Endothelial cell of umbilical vein (primary cell): ENCODE results near the gene MRPL17. TPM values are rescaled to one million over a fixed set of nuclear protein-coding genes. Genes with fewer than 3 reads are reported as not detected.

Experiments
- BruUV-seq: library from RNA; stranded (reverse); fragments of 400-500 nt; replicated peaks from 2 replicates; lab custom pipeline; 2021; lab: Mats Ljungman, UMichigan
- CTCF ChIA-PET: fragments of 300-600, 350-600 bp; sonication (Branson Sonifier 250); formaldehyde crosslinking; loops from one replicate; lab custom pipeline; 2021; ENCODE audit warnings: antibody characterized with exemption, inconsistent platforms; lab: Charles Lee
- POLR2A ChIA-PET: fragments of 300-600, 350-600 bp; sonication (Branson Sonifier 250); formaldehyde crosslinking; loops from one replicate; lab custom pipeline; 2021; ENCODE audit warnings: antibody characterized with exemption, inconsistent platforms; lab: Charles Lee
- DNase-seq: peaks from one replicate; pipeline ENCODE4 v3.0.0-alpha.2; 2011; ENCODE audit warnings: low read depth, low spot score
- FAIRE-seq: peaks from 2 replicates; lab custom pipeline; 2011; peaks lifted over from hg19 to GRCh38; lab: Jason Lieb, UNC
- H2AFZ ChIP-seq: 2 replicates; pipeline ENCODE4 v1.6.0; 2012; ENCODE audit warnings: low read depth, low read length, control low read depth, inconsistent platforms
- H3K27ac ChIP-seq: 2 replicates; pipeline ENCODE4 v1.5.1; 2011; ENCODE audit warnings: low read depth, mild to moderate bottlenecking, control low read depth, low read length, moderate library complexity; ENCODE audit not compliant: insufficient read depth
- H3K27me3 ChIP-seq, 2 experiments: 2 replicates each; pipeline versions ENCODE4 v1.6.0 to v1.6.1; 2011; ENCODE audit warnings: low read length in 2 of 2, mixed read lengths in 1 of 2; ENCODE audit not compliant: control insufficient read depth in 2 of 2, insufficient read depth in 2 of 2
- H3K36me3 ChIP-seq, 2 experiments: 2 replicates in 1 of 2; 3 replicates in 1 of 2; pipeline ENCODE4 v1.5.1; 2011; ENCODE audit warnings: low read length in 2 of 2, mild to moderate bottlenecking in 1 of 2, moderate library complexity in 1 of 2; ENCODE audit not compliant: control insufficient read depth in 2 of 2, insufficient read depth in 2 of 2; ENCODE audit errors: extremely low read depth in 1 of 2
- H3K4me1 ChIP-seq: 3 replicates; pipeline ENCODE4 v1.5.1; 2011; ENCODE audit warnings: mild to moderate bottlenecking, low read length; ENCODE audit not compliant: control insufficient read depth, insufficient read depth; ENCODE audit errors: extremely low read depth
- H3K4me2 ChIP-seq: 2 replicates; pipeline ENCODE4 v1.6.1; 2011; ENCODE audit warnings: low read length, control low read depth, mixed read lengths; ENCODE audit not compliant: insufficient read depth
- H3K4me3 ChIP-seq, 3 experiments: fragments of 200-600 bp in 1 of 3; sonication (generic), shearing (Covaris generic) in 1 of 3; replicated peaks in 1 of 3; 2 replicates each; pipeline ENCODE4 v1.5.1; 2011 to 2016; ENCODE audit warnings: control low read depth in 3 of 3, low read length in 3 of 3, mild to moderate bottlenecking in 2 of 3, inconsistent platforms in 1 of 3, low read depth in 1 of 3, moderate library complexity in 1 of 3; ENCODE audit not compliant: insufficient read depth in 1 of 3
- H3K79me2 ChIP-seq: 2 replicates; pipeline ENCODE4 v1.6.0; 2012; ENCODE audit warnings: low read length, inconsistent platforms; ENCODE audit not compliant: control insufficient read depth, insufficient read depth
- H3K9ac ChIP-seq: replicated peaks from 2 replicates; pipeline ENCODE3; 2011; ENCODE audit warnings: low read length, control low read depth; ENCODE audit not compliant: insufficient read depth; ENCODE audit errors: extremely low read depth
- H3K9me1 ChIP-seq: replicated peaks from 3 replicates; pipeline ENCODE4 v1.6.0; 2011; ENCODE audit warnings: mild to moderate bottlenecking, low read length; ENCODE audit not compliant: control insufficient read depth, insufficient read depth; ENCODE audit errors: extremely low read depth
- H3K9me3 ChIP-seq: replicated peaks from 2 replicates; pipeline ENCODE4 v1.5.1; 2012; ENCODE audit warnings: low read length, inconsistent platforms; ENCODE audit not compliant: control insufficient read depth, insufficient read depth
- H4K20me1 ChIP-seq: replicated peaks from 2 replicates; pipeline ENCODE3; 2011; ENCODE audit warnings: mild to moderate bottlenecking, low read length; ENCODE audit not compliant: control insufficient read depth, insufficient read depth; ENCODE audit errors: extremely low read depth
- EZH2 ChIP-seq: IDR thresholded peaks from 2 replicates; pipeline ENCODE4 v1.6.1; 2012; ENCODE audit warnings: borderline replicate concordance, low read depth, mild to moderate bottlenecking, moderate library complexity, low read length, inconsistent platforms; ENCODE audit not compliant: severe bottlenecking
- FOS ChIP-seq: IDR thresholded peaks from 2 replicates; pipeline ENCODE4 v1.6.1; 2011; ENCODE audit warnings: mild to moderate bottlenecking, low read length, moderate library complexity, borderline replicate concordance; ENCODE audit not compliant: insufficient read depth
- GATA2 ChIP-seq: IDR thresholded peaks from 2 replicates; pipeline ENCODE4 v1.7.0; 2011; ENCODE audit warnings: low read depth, mild to moderate bottlenecking, moderate library complexity, mixed read lengths, low read length; ENCODE audit not compliant: insufficient read length, insufficient read depth
- JUN ChIP-seq: IDR thresholded peaks from 2 replicates; pipeline ENCODE4 v1.6.1; 2011; ENCODE audit warnings: borderline replicate concordance, low read depth; ENCODE audit not compliant: insufficient read length, insufficient read depth
- MYC ChIP-seq: IDR thresholded peaks from one replicate; pipeline ENCODE4 v1.6.1; 2011; ENCODE audit warnings: mild to moderate bottlenecking, low read depth, low read length
- POLR2A ChIP-seq: IDR thresholded peaks from 2 replicates; pipeline ENCODE4 v1.6.1; 2012; ENCODE audit warnings: low read depth, mild to moderate bottlenecking, control low read depth, low read length
- POLR2AphosphoS5 ChIP-seq: IDR thresholded peaks from 2 replicates; pipeline ENCODE4 v1.6.1; 2012; ENCODE audit warnings: low read depth, mild to moderate bottlenecking, control low read depth, low read length, moderate library complexity; ENCODE audit not compliant: insufficient read depth
- dilution Hi-C: fragments of 300-500 bp; cut with MboI; formaldehyde crosslinking; loops from one replicate; pipeline ENCODE4 v1.15.0; 2019; ENCODE audit warnings: low sequenced_read_pairs; ENCODE audit not compliant: extremely low pct_ligation_motif_present
- intact Hi-C: fragments of 100-400 bp; cut with micrococcal nuclease; formaldehyde crosslinking; loops from one replicate; pipeline ENCODE4 v1.10.0; 2022
- polyA plus RNA-seq, 4 experiments: library from polyadenylated mRNA; depleted of rRNA in 3 of 4; stranded (reverse) in 3 of 4; unstranded in 1 of 4; fragments of >200 nt; gene quantifications; 2 replicates each; pipeline versions ENCODE4 v1.2.1 to v1.2.3, GENCODE V29; 2011 to 2012; ENCODE audit warnings: missing spikeins in 1 of 4
- total RNA-seq: library from RNA; stranded (reverse); gene quantifications from 2 replicates; pipeline ENCODE4 v1.2.3, GENCODE V29; 2021
- TF ChIP-seq, protein P1 (sequence below): IDR thresholded peaks from 2 replicates; pipeline ENCODE4 v1.6.1; 2011; ENCODE audit not compliant: insufficient read depth, insufficient read length
- TF ChIP-seq, protein P2 (sequence below), 2 donors: IDR thresholded peaks; 1 replicate in 1 of 2; 2 replicates in 1 of 2; pipeline ENCODE4 v1.5.1; 2011; ENCODE audit warnings: low read length in 2 of 2, mild to moderate bottlenecking in 2 of 2, moderate library complexity in 2 of 2, control low read depth in 1 of 2, inconsistent platforms in 1 of 2, low read depth in 1 of 2; ENCODE audit not compliant: insufficient read depth in 1 of 2; ENCODE audit errors: extremely low read depth in 1 of 2

MRPL17 gene
- total and polyA plus RNA-seq, 2 donors (not counting 3 experiments of a cell fraction or from before 2014, with no cell fraction given) = 67.6 to 87.2 TPM

DNA sequence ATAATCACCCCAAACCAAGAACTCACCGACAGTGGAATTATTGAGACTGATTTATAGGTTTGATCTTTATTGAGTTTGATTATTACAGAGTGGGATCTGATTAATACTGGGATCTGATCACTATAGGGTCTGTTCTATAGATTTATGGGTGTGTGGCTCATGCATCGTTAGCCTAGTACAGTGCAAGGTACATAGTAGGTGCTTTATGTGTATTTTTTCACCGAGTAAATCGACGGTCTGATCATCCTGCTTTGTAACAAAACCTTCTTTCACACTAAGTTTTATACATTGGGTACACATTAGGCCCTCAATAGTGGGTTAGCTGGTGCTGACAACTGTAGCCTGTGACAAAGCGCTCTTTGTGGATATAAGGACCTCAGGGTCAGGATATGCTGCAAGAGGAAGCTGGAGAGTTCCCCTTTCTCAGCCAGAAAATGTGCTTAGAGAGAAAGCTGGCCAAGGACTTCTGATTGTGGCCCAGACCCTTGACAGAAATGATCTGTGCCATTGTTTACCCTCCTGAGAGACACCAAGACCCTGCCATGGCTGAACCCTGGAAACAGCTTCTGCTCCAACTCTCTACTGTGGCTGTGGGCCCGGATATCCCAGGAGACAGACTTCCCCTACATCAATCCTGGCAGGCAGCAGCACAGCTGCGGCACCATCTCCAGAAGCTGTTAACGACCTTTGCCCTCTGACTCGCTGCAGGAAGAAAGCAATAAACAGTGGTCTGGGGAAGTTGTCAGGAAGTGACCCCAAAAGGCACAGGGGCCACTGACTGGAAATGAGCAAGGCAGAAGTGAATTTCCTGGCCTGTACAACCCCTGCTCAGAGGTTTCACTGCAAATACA lies 47.8 kb downstream of the MRPL17 start:
- intact Hi-C loops = loop anchor here (1.0 to 2.0 kb wide), 11 partner anchors 11 to 245 kb away; partner anchors contain the start of genes MRPL17, SMPD1, TAF10 and TPP1
- DNase-seq (peak; percentile 98), FAIRE-seq (peak; percentile 100)
- dilution Hi-C loops = no loop called here
- H2AFZ ChIP-seq = no peak overlapping the region
- H3K79me2 ChIP-seq = peaks cover 2% of the 10 kb centered on the region
- ChIA-PET CTCF (interaction anchor here (0.6 to 2.9 kb wide), 27 partner anchors 11 to 256 kb away, joined by 3 to 23 read pairs (median 5); partner anchors contain the start of genes MRPL17, SMPD1, TAF10 and TPP1), POLR2A (interaction anchor here (0.8 to 1.9 kb wide), 7 partner anchors 11 to 60 kb away, joined by 3 to 11 read pairs (median 3); partner anchors contain the start of genes MRPL17 and TPP1)
- H3K4me3 ChIP-seq = peak overlapping the region in 1 of 3 experiments; percentile 37
- H3K27ac ChIP-seq = peak overlapping the region; percentile 91
- no TSS peak for BruUV-seq
- H3K9ac ChIP-seq = peak overlapping the region; percentile 50
- peaks cover 0 to 43% of the 10 kb centered on the region in 2 experiments for H3K36me3 ChIP-seq
- H3K9me1 ChIP-seq = no peaks in the 10 kb centered on the region
- H3K9me3 ChIP-seq = no peaks in the 10 kb centered on the region
- no peaks in the 10 kb centered on the region for H4K20me1 ChIP-seq
- peak; percentile 100 for TF ChIP-seq POLR2AphosphoS5
- TF ChIP-seq GATA2 = peak; percentile 80
- TF ChIP-seq POLR2A = peak; percentile 83
- peak; percentile 96 for TF ChIP-seq FOS
- no peak for TF ChIP-seq EZH2
- TF ChIP-seq, protein P1, sequence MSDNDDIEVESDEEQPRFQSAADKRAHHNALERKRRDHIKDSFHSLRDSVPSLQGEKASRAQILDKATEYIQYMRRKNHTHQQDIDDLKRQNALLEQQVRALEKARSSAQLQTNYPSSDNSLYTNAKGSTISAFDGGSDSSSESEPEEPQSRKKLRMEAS = no peak
- peak; percentile 46 for TF ChIP-seq MYC
- peak; percentile 82 for TF ChIP-seq JUN
- TF ChIP-seq, protein P2, sequence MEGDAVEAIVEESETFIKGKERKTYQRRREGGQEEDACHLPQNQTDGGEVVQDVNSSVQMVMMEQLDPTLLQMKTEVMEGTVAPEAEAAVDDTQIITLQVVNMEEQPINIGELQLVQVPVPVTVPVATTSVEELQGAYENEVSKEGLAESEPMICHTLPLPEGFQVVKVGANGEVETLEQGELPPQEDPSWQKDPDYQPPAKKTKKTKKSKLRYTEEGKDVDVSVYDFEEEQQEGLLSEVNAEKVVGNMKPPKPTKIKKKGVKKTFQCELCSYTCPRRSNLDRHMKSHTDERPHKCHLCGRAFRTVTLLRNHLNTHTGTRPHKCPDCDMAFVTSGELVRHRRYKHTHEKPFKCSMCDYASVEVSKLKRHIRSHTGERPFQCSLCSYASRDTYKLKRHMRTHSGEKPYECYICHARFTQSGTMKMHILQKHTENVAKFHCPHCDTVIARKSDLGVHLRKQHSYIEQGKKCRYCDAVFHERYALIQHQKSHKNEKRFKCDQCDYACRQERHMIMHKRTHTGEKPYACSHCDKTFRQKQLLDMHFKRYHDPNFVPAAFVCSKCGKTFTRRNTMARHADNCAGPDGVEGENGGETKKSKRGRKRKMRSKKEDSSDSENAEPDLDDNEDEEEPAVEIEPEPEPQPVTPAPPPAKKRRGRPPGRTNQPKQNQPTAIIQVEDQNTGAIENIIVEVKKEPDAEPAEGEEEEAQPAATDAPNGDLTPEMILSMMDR (IDR thresholded peaks at IDR 0.05; ENCODE audit: extremely low read depth in 1 of 2, insufficient read depth in 1 of 2, low read depth in 1 of 2, low read length in 2 of 2) = no peak
- H3K4me1 ChIP-seq = peaks cover 47% of the 10 kb centered on the region
- H3K27me3 ChIP-seq = no peaks in the 10 kb centered on the region
- H3K4me2 ChIP-seq = peak overlapping the region; percentile 79
